ENCODE measurements around the gene ATP2B2.
"Not testable (repeated sequence)": the region's sequence is repeated elsewhere in the genome, so short reads cannot be mapped to it uniquely, and the experiment has no call there.

Gene ATP2B2

GRCh38 chr3:10382892-10383849 lies 122.2 kb downstream of the ATP2B2 start:
- Histone ChIP-seq H2BK15ac (replicated peaks; ENCODE audit: low read depth) (no peak overlapping the region), H3K27ac (ENCODE audit: low read depth, low read length) (no peak overlapping the region), H4K5ac (ENCODE audit: low read length) (no peak overlapping the region), H3K79me1 (ENCODE audit: low read length) (no peaks in the 10 kb centered on the region), H3K4ac (ENCODE audit: low read depth, low read length) (no peak overlapping the region), H3K56ac (ENCODE audit: low read length) (no peak overlapping the region), H3K27me3 (ENCODE audit: insufficient read depth, low read length, poor library complexity) (no peaks in the 10 kb centered on the region), H2BK120ac (ENCODE audit: low read depth, low read length) (no peak overlapping the region), H3K18ac (ENCODE audit: low read length) (no peak overlapping the region), H3K4me2 (ENCODE audit: low read length) (no peak overlapping the region), H3K9ac (ENCODE audit: low read length) (no peak overlapping the region), H3K23ac (ENCODE audit: low read length) (no peak overlapping the region), H3K79me2 (ENCODE audit: control insufficient read depth, insufficient read depth, low read length) (no peaks in the 10 kb centered on the region), H3K36me3 (ENCODE audit: control insufficient read depth, insufficient read depth, low read length) (no peaks in the 10 kb centered on the region), H3K4me3 (ENCODE audit: low read length) (no peak overlapping the region), H3K4me1 (ENCODE audit: control insufficient read depth, low read depth, low read length) (no peaks in the 10 kb centered on the region), H4K8ac (ENCODE audit: low read depth, low read length) (no peak overlapping the region), H2AK5ac (ENCODE audit: low read length) (no peak overlapping the region), H2BK5ac (ENCODE audit: low read length) (no peak overlapping the region)
- WGBS (ENCODE audit: extremely low coverage, insufficient coverage, low lambda C conversion rate) = no CpG with 5 or more reads among the region's 4 CpGs
- DNase-seq = no peak

GRCh38 chr3:10382445-10382844 lies 122.9 kb downstream of the ATP2B2 start:
- not testable (repeated sequence) for H4K8ac ChIP-seq (ENCODE audit: low read depth, low read length); H3K4me1 ChIP-seq (ENCODE audit: control insufficient read depth, low read depth, low read length); H2AK5ac ChIP-seq (ENCODE audit: low read length); H3K18ac ChIP-seq (ENCODE audit: low read length); H2BK15ac ChIP-seq (replicated peaks; ENCODE audit: low read depth); H3K36me3 ChIP-seq (ENCODE audit: control insufficient read depth, insufficient read depth, low read length); H2BK120ac ChIP-seq (ENCODE audit: low read depth, low read length); H3K9ac ChIP-seq (ENCODE audit: low read length); H3K56ac ChIP-seq (ENCODE audit: low read length); H3K79me1 ChIP-seq (ENCODE audit: low read length); H3K79me2 ChIP-seq (ENCODE audit: control insufficient read depth, insufficient read depth, low read length); H4K5ac ChIP-seq (ENCODE audit: low read length); H3K27ac ChIP-seq (ENCODE audit: low read depth, low read length); H3K27me3 ChIP-seq (ENCODE audit: insufficient read depth, low read length, poor library complexity); H3K4me3 ChIP-seq (ENCODE audit: low read length); H3K4ac ChIP-seq (ENCODE audit: low read depth, low read length); H3K23ac ChIP-seq (ENCODE audit: low read length); DNase-seq; H2BK5ac ChIP-seq (ENCODE audit: low read length); H3K4me2 ChIP-seq (ENCODE audit: low read length)
- no CpG with 5 or more reads among the region's 3 CpGs for WGBS (ENCODE audit: extremely low coverage, insufficient coverage, low lambda C conversion rate)

- Histone ChIP-seq H3K4ac (ENCODE audit: low read depth, low read length) (no peak overlapping the region), H4K8ac (ENCODE audit: low read depth, low read length) (no peak overlapping the region), H3K27ac (ENCODE audit: low read depth, low read length) (no peak overlapping the region), H2BK15ac (replicated peaks; ENCODE audit: low read depth) (no peak overlapping the region), H2AK5ac (ENCODE audit: low read length) (no peak overlapping the region), H3K79me1 (ENCODE audit: low read length) (no peaks in the 10 kb centered on the region), H3K4me3 (ENCODE audit: low read length) (no peak overlapping the region), H3K79me2 (ENCODE audit: control insufficient read depth, insufficient read depth, low read length) (no peaks in the 10 kb centered on the region), H3K9ac (ENCODE audit: low read length) (no peak overlapping the region), H3K27me3 (ENCODE audit: insufficient read depth, low read length, poor library complexity) (no peaks in the 10 kb centered on the region), H3K4me1 (ENCODE audit: control insufficient read depth, low read depth, low read length) (no peaks in the 10 kb centered on the region), H3K18ac (ENCODE audit: low read length) (no peak overlapping the region), H4K5ac (ENCODE audit: low read length) (no peak overlapping the region), H3K36me3 (ENCODE audit: control insufficient read depth, insufficient read depth, low read length) (no peaks in the 10 kb centered on the region), H3K56ac (ENCODE audit: low read length) (no peak overlapping the region), H2BK120ac (ENCODE audit: low read depth, low read length) (no peak overlapping the region), H3K4me2 (ENCODE audit: low read length) (no peak overlapping the region), H2BK5ac (ENCODE audit: low read length) (no peak overlapping the region), H3K23ac (ENCODE audit: low read length) (no peak overlapping the region)
- no peak for DNase-seq
- WGBS (ENCODE audit: extremely low coverage, insufficient coverage, low lambda C conversion rate) = no CpG with 5 or more reads among the region's 4 CpGs
Measured at GRCh38 chr3:10381336-10381735, 124.0 kb downstream of the ATP2B2 start.

- no peak overlapping the region for H2BK120ac ChIP-seq (ENCODE audit: low read depth, low read length)
- no peak overlapping the region for H3K18ac ChIP-seq (ENCODE audit: low read length)
- no peak overlapping the region for H3K4me2 ChIP-seq (ENCODE audit: low read length)
- no peak overlapping the region for H3K4me3 ChIP-seq (ENCODE audit: low read length)
- H3K4me1 ChIP-seq (ENCODE audit: control insufficient read depth, low read depth, low read length) = no peaks in the 10 kb centered on the region
- H3K56ac ChIP-seq (ENCODE audit: low read length) = no peak overlapping the region
- no peak for DNase-seq
- H3K79me1 ChIP-seq (ENCODE audit: low read length) = no peaks in the 10 kb centered on the region
- H4K5ac ChIP-seq (ENCODE audit: low read length) = no peak overlapping the region
- WGBS (ENCODE audit: extremely low coverage, insufficient coverage, low lambda C conversion rate) = no CpG with 5 or more reads among the region's 3 CpGs
- H3K4ac ChIP-seq (ENCODE audit: low read depth, low read length) = no peak overlapping the region
- H2BK5ac ChIP-seq (ENCODE audit: low read length) = no peak overlapping the region
- no peaks in the 10 kb centered on the region for H3K79me2 ChIP-seq (ENCODE audit: control insufficient read depth, insufficient read depth, low read length)
- no peaks in the 10 kb centered on the region for H3K27me3 ChIP-seq (ENCODE audit: insufficient read depth, low read length, poor library complexity)
- H3K36me3 ChIP-seq (ENCODE audit: control insufficient read depth, insufficient read depth, low read length) = no peaks in the 10 kb centered on the region
- H3K23ac ChIP-seq (ENCODE audit: low read length) = no peak overlapping the region
- H2BK15ac ChIP-seq (replicated peaks; ENCODE audit: low read depth) = no peak overlapping the region
- H2AK5ac ChIP-seq (ENCODE audit: low read length) = no peak overlapping the region
- H3K9ac ChIP-seq (ENCODE audit: low read length) = no peak overlapping the region
- no peak overlapping the region for H4K8ac ChIP-seq (ENCODE audit: low read depth, low read length)
- no peak overlapping the region for H3K27ac ChIP-seq (ENCODE audit: low read depth, low read length)
Measured at GRCh38 chr3:10380906-10381305, 124.5 kb downstream of the ATP2B2 start.

GRCh38 chr3:10379961-10380360 lies 125.4 kb downstream of the ATP2B2 start:
- Histone ChIP-seq H3K27me3 (ENCODE audit: insufficient read depth, low read length, poor library complexity) (no peaks in the 10 kb centered on the region), H3K79me1 (ENCODE audit: low read length) (no peaks in the 10 kb centered on the region)

More at GRCh38 chr3:10379961-10380360, 125.4 kb downstream of the ATP2B2 start:
- H2BK5ac ChIP-seq (ENCODE audit: low read length) = no peak overlapping the region
- no peak overlapping the region for H3K4me2 ChIP-seq (ENCODE audit: low read length)
- H3K23ac ChIP-seq (ENCODE audit: low read length) = no peak overlapping the region
- no peak overlapping the region for H4K5ac ChIP-seq (ENCODE audit: low read length)
- H2BK15ac ChIP-seq (replicated peaks; ENCODE audit: low read depth) = no peak overlapping the region
- no peak overlapping the region for H2AK5ac ChIP-seq (ENCODE audit: low read length)
- no peaks in the 10 kb centered on the region for H3K36me3 ChIP-seq (ENCODE audit: control insufficient read depth, insufficient read depth, low read length)
- H3K4me3 ChIP-seq (ENCODE audit: low read length) = no peak overlapping the region
- H3K56ac ChIP-seq (ENCODE audit: low read length) = no peak overlapping the region
- H3K18ac ChIP-seq (ENCODE audit: low read length) = no peak overlapping the region
- H3K9ac ChIP-seq (ENCODE audit: low read length) = no peak overlapping the region
- H3K79me2 ChIP-seq (ENCODE audit: control insufficient read depth, insufficient read depth, low read length) = no peaks in the 10 kb centered on the region
- H3K27ac ChIP-seq (ENCODE audit: low read depth, low read length) = no peak overlapping the region
- H2BK120ac ChIP-seq (ENCODE audit: low read depth, low read length) = no peak overlapping the region
- H3K4ac ChIP-seq (ENCODE audit: low read depth, low read length) = no peak overlapping the region
- WGBS (ENCODE audit: extremely low coverage, insufficient coverage, low lambda C conversion rate) = no CpG with 5 or more reads among the region's 7 CpGs
- H3K4me1 ChIP-seq (ENCODE audit: control insufficient read depth, low read depth, low read length) = no peaks in the 10 kb centered on the region
- DNase-seq = no peak
- H4K8ac ChIP-seq (ENCODE audit: low read depth, low read length) = no peak overlapping the region

Measured in mesendoderm (in vitro differentiated cells).